Measurements from ENCODE around the gene PRUNE1.

DNA sequence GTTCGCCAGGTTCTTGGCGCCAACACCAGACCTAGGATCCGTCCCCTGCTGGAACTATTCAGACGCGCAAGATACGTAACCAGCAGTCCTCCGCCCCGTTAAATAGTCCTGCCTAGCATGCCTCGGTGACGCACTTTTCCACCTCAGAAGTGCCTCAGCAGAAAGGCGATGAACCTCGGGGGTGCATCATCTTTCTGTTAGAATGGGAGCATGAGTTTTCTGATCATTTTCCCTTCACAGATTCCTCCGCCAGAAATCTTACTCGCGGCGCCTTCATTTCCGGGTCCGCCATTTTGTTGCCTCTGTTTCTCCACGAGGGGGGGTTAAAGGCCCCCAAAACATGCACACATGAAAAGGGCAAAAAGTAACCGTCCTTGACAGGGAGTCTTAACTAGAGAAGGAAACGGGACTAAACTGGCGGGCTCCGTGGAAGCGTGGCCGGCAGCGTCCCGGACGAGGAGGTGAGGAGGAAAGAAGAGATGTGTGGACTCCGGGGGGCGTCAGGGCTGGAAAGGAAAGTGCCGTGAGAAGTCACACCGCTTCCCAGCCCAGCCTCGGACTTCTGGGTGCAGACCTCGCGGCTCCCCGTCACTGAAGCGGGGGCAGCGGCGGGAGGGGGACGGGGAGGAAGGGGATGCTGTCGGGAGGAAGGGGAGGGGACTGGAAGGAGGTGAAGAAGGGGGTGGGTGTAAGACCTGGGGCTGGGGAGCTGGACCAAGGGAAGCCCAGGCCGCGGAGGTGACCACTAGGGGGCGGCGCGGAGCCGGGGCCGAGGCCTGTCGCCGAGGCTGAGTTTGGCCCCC is 62.4 kb downstream of the PRUNE1 start, which contains the start of gene GABPB2:
- TF ChIP-seq, protein P1, sequence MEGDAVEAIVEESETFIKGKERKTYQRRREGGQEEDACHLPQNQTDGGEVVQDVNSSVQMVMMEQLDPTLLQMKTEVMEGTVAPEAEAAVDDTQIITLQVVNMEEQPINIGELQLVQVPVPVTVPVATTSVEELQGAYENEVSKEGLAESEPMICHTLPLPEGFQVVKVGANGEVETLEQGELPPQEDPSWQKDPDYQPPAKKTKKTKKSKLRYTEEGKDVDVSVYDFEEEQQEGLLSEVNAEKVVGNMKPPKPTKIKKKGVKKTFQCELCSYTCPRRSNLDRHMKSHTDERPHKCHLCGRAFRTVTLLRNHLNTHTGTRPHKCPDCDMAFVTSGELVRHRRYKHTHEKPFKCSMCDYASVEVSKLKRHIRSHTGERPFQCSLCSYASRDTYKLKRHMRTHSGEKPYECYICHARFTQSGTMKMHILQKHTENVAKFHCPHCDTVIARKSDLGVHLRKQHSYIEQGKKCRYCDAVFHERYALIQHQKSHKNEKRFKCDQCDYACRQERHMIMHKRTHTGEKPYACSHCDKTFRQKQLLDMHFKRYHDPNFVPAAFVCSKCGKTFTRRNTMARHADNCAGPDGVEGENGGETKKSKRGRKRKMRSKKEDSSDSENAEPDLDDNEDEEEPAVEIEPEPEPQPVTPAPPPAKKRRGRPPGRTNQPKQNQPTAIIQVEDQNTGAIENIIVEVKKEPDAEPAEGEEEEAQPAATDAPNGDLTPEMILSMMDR (IDR thresholded peaks at IDR 0.05 in 4 of 5, conservative IDR thresholded peaks at IDR 0.05 in 1 of 5) = peak; percentile 57 to 94 (median 90)
- TF ChIP-seq POLR2A (IDR thresholded peaks at IDR 0.05) = peak; percentile 43 to 50

Measured in gastrocnemius medialis (tissue), 4 donors.